OCI-LY3 (cell line): Measurements from ENCODE around the gene KLK12.

Experiments used
- CTCF ChIP-seq: fragments of 200-600, 300-600 bp; sonication (generic); IDR thresholded peaks from 2 replicates; pipeline ENCODE4 v1.5.1; 2014; ENCODE audit warnings: antibody characterized with exemption, low read length, low read depth
- EZH2phosphoT487 ChIP-seq: fragments of 200-600 bp; shearing (Covaris generic); IDR thresholded peaks from 2 replicates; pipeline ENCODE4 v1.6.1; 2018; ENCODE audit warnings: antibody characterized with exemption, mixed run types, low read depth

GRCh38 chr19:51078731-51079130 is 43.9 kb upstream of the KLK12 start:
- no peak for TF ChIP-seq CTCF
- TF ChIP-seq EZH2phosphoT487: no peak
